HL-60 (cell line): Measurements from ENCODE around the gene STX1A.

Experiments used
- DNase-seq, 2 experiments: peaks; one replicate each; pipeline ENCODE4 v3.0.0-alpha.2; 2010 to 2020; ENCODE audit warnings: low read depth in 1 of 2, low spot score in 1 of 2
- H3K27ac ChIP-seq: fragments of 250-450 bp; sonication (Bioruptor Pico); replicated peaks from 2 replicates; pipeline ENCODE4 v1.5.1; 2020; ENCODE audit warnings: mild to moderate bottlenecking, moderate library complexity
- H3K27me3 ChIP-seq: fragments of 250-450 bp; sonication (Bioruptor Pico); 2 replicates; pipeline ENCODE4 v1.5.1; 2021; ENCODE audit warnings: mild to moderate bottlenecking, moderate library complexity; ENCODE audit not compliant: insufficient read depth, poor library complexity, severe bottlenecking
- H3K4me3 ChIP-seq: replicated peaks from 2 replicates; pipeline ENCODE4 v1.5.1; 2011; ENCODE audit warnings: mild to moderate bottlenecking, control low read depth, low read length; ENCODE audit not compliant: insufficient read depth
- GABPA ChIP-seq: IDR thresholded peaks from 2 replicates; pipeline ENCODE4 v1.6.1; 2012; ENCODE audit warnings: low read depth
- POLR2AphosphoS5 ChIP-seq: IDR thresholded peaks from 2 replicates; pipeline ENCODE4 v1.6.1; 2012; ENCODE audit warnings: low read depth
- SPI1 ChIP-seq: IDR thresholded peaks from 2 replicates; pipeline ENCODE4 v1.6.1; 2012; ENCODE audit warnings: low read depth, mild to moderate bottlenecking, borderline replicate concordance
- TF ChIP-seq, protein P1 (sequence below): IDR thresholded peaks from 2 replicates; pipeline ENCODE4 v1.6.1; 2012; ENCODE audit warnings: low read depth; ENCODE audit not compliant: insufficient replicate concordance
- TF ChIP-seq, protein P2 (sequence below): IDR thresholded peaks from one replicate; pipeline ENCODE4 v1.5.1; 2011; ENCODE audit warnings: low read length, control low read depth, inconsistent platforms; ENCODE audit not compliant: insufficient read depth

STX1A gene

DNA sequence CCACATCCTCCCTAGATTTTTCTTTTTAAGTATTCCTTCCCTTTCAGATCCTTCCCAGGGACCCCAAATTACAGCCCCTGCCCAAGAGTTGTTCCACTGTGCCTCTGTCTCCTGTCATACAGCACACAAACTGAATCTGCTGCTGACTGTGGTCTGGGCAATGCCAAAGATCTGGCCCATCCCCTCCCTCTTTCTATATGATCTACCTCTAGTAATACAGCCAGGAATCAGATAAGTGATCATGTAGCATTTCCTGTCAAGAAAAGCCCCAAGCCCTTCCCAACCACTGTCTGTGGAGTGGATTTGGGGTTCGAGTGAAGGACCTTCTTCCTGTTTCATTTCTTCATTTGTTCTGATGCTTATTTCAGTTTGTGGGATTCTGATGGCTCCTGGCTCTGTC, 6.7 kb downstream of the STX1A start:
- DNase-seq = no peak
- peaks cover 2% of the 10 kb centered on the region for H3K27me3 ChIP-seq
- no peak overlapping the region for H3K27ac ChIP-seq
- no peak overlapping the region for H3K4me3 ChIP-seq
- TF ChIP-seq, protein P1, sequence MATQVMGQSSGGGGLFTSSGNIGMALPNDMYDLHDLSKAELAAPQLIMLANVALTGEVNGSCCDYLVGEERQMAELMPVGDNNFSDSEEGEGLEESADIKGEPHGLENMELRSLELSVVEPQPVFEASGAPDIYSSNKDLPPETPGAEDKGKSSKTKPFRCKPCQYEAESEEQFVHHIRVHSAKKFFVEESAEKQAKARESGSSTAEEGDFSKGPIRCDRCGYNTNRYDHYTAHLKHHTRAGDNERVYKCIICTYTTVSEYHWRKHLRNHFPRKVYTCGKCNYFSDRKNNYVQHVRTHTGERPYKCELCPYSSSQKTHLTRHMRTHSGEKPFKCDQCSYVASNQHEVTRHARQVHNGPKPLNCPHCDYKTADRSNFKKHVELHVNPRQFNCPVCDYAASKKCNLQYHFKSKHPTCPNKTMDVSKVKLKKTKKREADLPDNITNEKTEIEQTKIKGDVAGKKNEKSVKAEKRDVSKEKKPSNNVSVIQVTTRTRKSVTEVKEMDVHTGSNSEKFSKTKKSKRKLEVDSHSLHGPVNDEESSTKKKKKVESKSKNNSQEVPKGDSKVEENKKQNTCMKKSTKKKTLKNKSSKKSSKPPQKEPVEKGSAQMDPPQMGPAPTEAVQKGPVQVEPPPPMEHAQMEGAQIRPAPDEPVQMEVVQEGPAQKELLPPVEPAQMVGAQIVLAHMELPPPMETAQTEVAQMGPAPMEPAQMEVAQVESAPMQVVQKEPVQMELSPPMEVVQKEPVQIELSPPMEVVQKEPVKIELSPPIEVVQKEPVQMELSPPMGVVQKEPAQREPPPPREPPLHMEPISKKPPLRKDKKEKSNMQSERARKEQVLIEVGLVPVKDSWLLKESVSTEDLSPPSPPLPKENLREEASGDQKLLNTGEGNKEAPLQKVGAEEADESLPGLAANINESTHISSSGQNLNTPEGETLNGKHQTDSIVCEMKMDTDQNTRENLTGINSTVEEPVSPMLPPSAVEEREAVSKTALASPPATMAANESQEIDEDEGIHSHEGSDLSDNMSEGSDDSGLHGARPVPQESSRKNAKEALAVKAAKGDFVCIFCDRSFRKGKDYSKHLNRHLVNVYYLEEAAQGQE = no peak
- TF ChIP-seq GABPA = no peak
- TF ChIP-seq SPI1 = no peak
- no peak for TF ChIP-seq POLR2AphosphoS5
- TF ChIP-seq, protein P2, sequence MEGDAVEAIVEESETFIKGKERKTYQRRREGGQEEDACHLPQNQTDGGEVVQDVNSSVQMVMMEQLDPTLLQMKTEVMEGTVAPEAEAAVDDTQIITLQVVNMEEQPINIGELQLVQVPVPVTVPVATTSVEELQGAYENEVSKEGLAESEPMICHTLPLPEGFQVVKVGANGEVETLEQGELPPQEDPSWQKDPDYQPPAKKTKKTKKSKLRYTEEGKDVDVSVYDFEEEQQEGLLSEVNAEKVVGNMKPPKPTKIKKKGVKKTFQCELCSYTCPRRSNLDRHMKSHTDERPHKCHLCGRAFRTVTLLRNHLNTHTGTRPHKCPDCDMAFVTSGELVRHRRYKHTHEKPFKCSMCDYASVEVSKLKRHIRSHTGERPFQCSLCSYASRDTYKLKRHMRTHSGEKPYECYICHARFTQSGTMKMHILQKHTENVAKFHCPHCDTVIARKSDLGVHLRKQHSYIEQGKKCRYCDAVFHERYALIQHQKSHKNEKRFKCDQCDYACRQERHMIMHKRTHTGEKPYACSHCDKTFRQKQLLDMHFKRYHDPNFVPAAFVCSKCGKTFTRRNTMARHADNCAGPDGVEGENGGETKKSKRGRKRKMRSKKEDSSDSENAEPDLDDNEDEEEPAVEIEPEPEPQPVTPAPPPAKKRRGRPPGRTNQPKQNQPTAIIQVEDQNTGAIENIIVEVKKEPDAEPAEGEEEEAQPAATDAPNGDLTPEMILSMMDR = no peak

DNA sequence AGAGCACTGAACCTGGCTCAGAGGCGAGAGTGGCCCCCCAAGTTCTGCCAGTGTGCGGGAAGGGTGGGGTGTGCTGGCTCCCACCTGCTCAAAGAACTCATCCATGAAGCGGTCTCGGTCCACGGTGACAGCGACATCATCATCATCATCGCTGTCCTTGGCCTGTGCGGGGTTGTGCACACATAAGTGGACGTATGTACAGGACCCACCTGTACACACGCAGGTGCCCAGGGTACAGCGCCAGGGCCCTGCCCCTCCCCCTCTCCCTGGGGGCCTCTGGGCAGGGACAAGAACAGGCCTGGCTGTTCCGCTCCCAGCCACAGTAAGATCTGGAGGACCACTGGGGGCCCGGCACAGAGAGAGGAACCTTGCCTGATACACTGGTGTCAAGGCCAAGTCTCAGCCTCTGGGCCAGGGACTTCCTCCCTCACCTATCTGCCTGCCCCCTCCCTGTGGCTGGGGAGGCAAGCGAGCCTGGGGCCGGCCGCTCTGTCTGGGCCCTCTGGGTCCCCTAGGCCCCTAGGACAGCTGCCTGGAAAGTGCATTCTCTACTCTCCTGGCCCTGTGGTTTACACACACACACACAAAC, 10.4 kb downstream of the STX1A start:
- no peak for DNase-seq
- Histone ChIP-seq H3K27me3 (peaks cover 2% of the 10 kb centered on the region), H3K27ac (no peak overlapping the region), H3K4me3 (no peak overlapping the region)
- no peak for TF ChIP-seq POLR2AphosphoS5

DNA sequence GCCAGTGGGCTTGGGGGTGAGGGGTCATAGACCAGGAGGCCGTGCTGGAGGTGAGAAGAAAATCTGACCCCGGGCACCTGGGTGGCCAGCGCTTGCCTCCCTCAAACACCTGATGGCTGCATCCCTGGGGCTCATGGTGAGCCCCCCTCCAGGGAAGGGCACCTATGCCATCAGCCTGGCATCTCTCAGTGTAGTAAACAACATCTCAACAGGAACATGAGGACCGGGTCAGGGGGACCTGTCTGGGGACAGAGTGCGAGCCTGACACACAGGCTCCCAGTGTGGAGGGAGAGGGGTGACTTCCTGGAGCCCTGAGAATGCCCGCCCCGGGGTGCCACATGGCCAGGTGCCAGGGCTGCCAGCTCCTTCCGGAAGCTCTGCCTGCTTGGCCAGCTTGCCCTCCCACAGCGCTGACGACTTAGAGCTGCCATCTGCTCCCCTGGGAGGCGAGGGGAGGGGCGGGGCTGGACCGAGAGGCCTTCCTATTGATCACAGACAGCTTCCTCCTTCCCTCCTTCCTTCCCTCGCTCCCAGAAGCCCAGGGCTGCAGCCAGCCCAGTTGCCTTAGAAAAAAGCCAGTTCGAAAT, 12.3 kb downstream of the STX1A start:
- H3K27me3 ChIP-seq = no peaks in the 10 kb centered on the region
- TF ChIP-seq, protein P2 = no peak
- TF ChIP-seq GABPA = 0 out of 2 replicates have a peak, but pooled peaks have one; percentile 11
- no peak overlapping the region for H3K4me3 ChIP-seq
- peak; percentile 75 to 80 for DNase-seq
- no peak overlapping the region for H3K27ac ChIP-seq

DNA sequence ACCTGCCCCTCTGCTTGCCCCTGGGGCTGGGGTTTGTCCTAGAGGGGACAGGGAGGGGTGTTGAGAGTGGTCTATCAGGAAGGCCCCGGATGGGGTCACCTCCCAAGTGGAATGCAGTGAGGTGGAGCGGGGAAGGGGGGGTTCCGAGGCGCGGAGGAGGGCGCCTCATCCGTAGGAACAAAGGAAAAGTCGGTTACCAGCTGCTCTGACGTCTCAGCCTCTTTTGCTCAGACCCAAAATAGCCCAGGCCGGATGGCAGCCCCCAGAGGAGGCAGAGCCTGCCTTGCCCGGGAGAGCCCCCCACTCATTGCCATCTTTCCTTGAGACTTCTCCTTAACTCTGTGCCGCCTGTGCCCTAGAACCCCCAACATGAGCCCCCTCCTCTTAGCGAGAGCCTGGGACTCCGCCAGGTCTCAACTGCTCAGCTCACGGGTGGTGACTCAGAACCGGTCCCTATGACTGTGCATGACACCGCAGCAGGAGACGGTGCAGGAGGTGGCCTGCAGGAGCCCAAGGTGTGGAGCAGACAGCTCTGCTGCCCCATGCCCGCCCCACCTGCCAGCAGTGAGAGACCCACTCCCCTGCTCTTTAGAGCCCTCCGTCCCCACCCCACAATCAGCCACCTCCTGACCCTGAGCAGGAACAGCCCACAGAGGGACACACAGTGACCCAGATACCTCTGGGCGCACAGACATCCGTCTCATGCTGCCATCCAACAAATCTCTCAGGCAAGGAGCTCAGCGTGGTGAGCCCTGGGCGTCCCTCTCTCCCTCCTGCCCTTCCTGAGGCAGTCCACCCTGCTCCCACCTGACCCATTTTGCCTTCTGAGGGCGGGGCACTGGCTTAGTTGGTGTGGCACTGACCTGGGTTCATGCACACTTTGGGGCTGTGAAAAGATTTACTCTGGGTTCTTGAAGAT, 13.1 kb downstream of the STX1A start:
- TF ChIP-seq, protein P1 = no peak
- TF ChIP-seq GABPA = no peak
- TF ChIP-seq SPI1 = no peak
- no peak for TF ChIP-seq POLR2AphosphoS5
- TF ChIP-seq, protein P2 = no peak
- DNase-seq = peak in 1 of 2 experiments; percentile 22
- Histone ChIP-seq H3K4me3 (no peak overlapping the region), H3K27ac (no peak overlapping the region), H3K27me3 (no peaks in the 10 kb centered on the region)
